SK-N-SH (cell line): ENCODE measurements around the gene SMCHD1. TPM values are rescaled to one million over a fixed set of nuclear protein-coding genes. Genes with fewer than 3 reads are reported as not detected.

Experiments
- CTCF ChIA-PET: fragments of 300-600, 350-600 bp; formaldehyde crosslinking; extraction: SDS; loops from one replicate; lab custom pipeline; 2021; lab: Yijun Ruan, JAX
- POLR2A ChIA-PET: fragments of 350-600 bp; sonication (Branson Sonifier 250); formaldehyde crosslinking; extraction: SDS; loops from one replicate; lab custom pipeline; 2020; ENCODE audit warnings: antibody characterized with exemption, inconsistent platforms; lab: Yijun Ruan, JAX
- DNase-seq: peaks from one replicate; pipeline ENCODE4 v3.0.0; 2012
- H2AFZ ChIP-seq: fragments of 200-600 bp; sonication (generic); 2 replicates; pipeline ENCODE4 v1.8.1; 2016; ENCODE audit warnings: antibody characterized with exemption, mild to moderate bottlenecking, low read depth
- H3F3A ChIP-seq: fragments of 200-600 bp; sonication (generic); replicated peaks from 2 replicates; pipeline ENCODE3; 2016; ENCODE audit warnings: antibody characterized with exemption, mild to moderate bottlenecking; ENCODE audit not compliant: insufficient read depth
- H3K27ac ChIP-seq, 2 experiments: fragments of 200-500 bp in 1 of 2; fragments of 200-600 bp in 1 of 2; sonication (Bioruptor generic) in 1 of 2; sonication (generic), shearing (Covaris generic) in 1 of 2; 2 replicates each; pipeline versions ENCODE4 v1.5.1 to v1.6.1; 2014 to 2016; ENCODE audit warnings: low read depth in 2 of 2, inconsistent platforms in 1 of 2, low read length in 1 of 2, mild to moderate bottlenecking in 1 of 2, mixed read lengths in 1 of 2
- H3K27me3 ChIP-seq: fragments of 200-600 bp; sonication (generic), shearing (Covaris generic); 2 replicates; pipeline ENCODE4 v1.6.1; 2016; ENCODE audit warnings: mixed run types; ENCODE audit not compliant: insufficient read depth
- H3K36me3 ChIP-seq, 2 experiments: fragments of 200-500 bp in 1 of 2; fragments of 200-600 bp in 1 of 2; sonication (Bioruptor generic) in 1 of 2; sonication (generic) in 1 of 2; replicated peaks in 1 of 2; 2 replicates each; pipeline versions ENCODE3 to v1.5.1; 2014 to 2016; ENCODE audit warnings: low read length in 1 of 2, mild to moderate bottlenecking in 1 of 2; ENCODE audit not compliant: insufficient read depth in 2 of 2, control insufficient read depth in 1 of 2
- H3K4me1 ChIP-seq, 2 experiments: fragments of 200-500 bp in 1 of 2; fragments of 200-600 bp in 1 of 2; sonication (Bioruptor generic) in 1 of 2; sonication (generic), shearing (Covaris generic) in 1 of 2; 2 replicates each; pipeline versions ENCODE4 v1.5.1 to v1.6.1; 2014 to 2016; ENCODE audit warnings: low read depth in 1 of 2, low read length in 1 of 2, mixed run types in 1 of 2; ENCODE audit not compliant: insufficient read depth in 2 of 2, control insufficient read depth in 1 of 2
- H3K4me2 ChIP-seq: fragments of 200-600 bp; sonication (generic), shearing (Covaris generic); 2 replicates; pipeline ENCODE4 v1.6.1; 2017; ENCODE audit warnings: mixed run types
- H3K4me3 ChIP-seq, 2 experiments: fragments of 200-500 bp in 1 of 2; fragments of 200-600 bp in 1 of 2; sonication (Bioruptor generic) in 1 of 2; sonication (generic), shearing (Covaris generic) in 1 of 2; 2 replicates each; pipeline versions ENCODE4 v1.5.1 to v1.8.1; 2014 to 2016; ENCODE audit warnings: low read depth in 2 of 2, inconsistent platforms in 1 of 2, low read length in 1 of 2, mild to moderate bottlenecking in 1 of 2, mixed read lengths in 1 of 2, moderate library complexity in 1 of 2
- H3K79me2 ChIP-seq: fragments of 200-600 bp; sonication (generic); 2 replicates; pipeline ENCODE4 v1.8.1; 2017; ENCODE audit warnings: mild to moderate bottlenecking; ENCODE audit not compliant: insufficient read depth
- H3K9ac ChIP-seq: fragments of 200-600 bp; sonication (generic); 2 replicates; pipeline ENCODE4 v1.6.1; 2017; ENCODE audit warnings: mixed run types
- H3K9me2 ChIP-seq: fragments of 200-600 bp; sonication (generic); 2 replicates; pipeline ENCODE4 v1.6.1; 2017; ENCODE audit warnings: mixed run types
- H3K9me3 ChIP-seq: fragments of 200-600 bp; sonication (generic); 2 replicates; pipeline ENCODE4 v1.6.1; 2017; ENCODE audit warnings: mixed run types, mild to moderate bottlenecking, moderate library complexity
- H4K20me1 ChIP-seq: fragments of 200-600 bp; sonication (generic); 2 replicates; pipeline ENCODE4 v1.6.1; 2017; ENCODE audit warnings: mild to moderate bottlenecking, mixed run types; ENCODE audit not compliant: insufficient read depth
- ELF1 ChIP-seq: IDR thresholded peaks from 2 replicates; pipeline ENCODE4 v1.4.0; 2012
- EZH2phosphoT487 ChIP-seq: fragments of 200-600 bp; sonication (generic); IDR thresholded peaks from 2 replicates; pipeline ENCODE4 v1.6.1; 2017; ENCODE audit warnings: low read depth, mixed run types, mild to moderate bottlenecking, antibody characterized with exemption, moderate library complexity, borderline replicate concordance
- FOSL2 ChIP-seq: IDR thresholded peaks from 2 replicates; pipeline ENCODE4 v1.4.0; 2012; ENCODE audit warnings: low read depth, mild to moderate bottlenecking, moderate library complexity, borderline replicate concordance
- FOXJ3 ChIP-seq: sonication (generic); formaldehyde crosslinking; IDR thresholded peaks from 2 replicates; pipeline ENCODE4 v1.5.1; 2020; ENCODE audit warnings: mild to moderate bottlenecking, missing genetic modification reagents
- GABPA ChIP-seq: IDR thresholded peaks from 2 replicates; pipeline ENCODE4 v1.4.0; 2012; ENCODE audit warnings: low read depth, mild to moderate bottlenecking
- IRF3 ChIP-seq: fragments of 150-350 bp; IDR thresholded peaks from 2 replicates; pipeline ENCODE4 v1.6.1; 2016; ENCODE audit warnings: mild to moderate bottlenecking, low read depth, low read length
- JUND ChIP-seq: IDR thresholded peaks from 2 replicates; pipeline ENCODE4 v1.4.0; 2012
- MXI1 ChIP-seq: IDR thresholded peaks from 2 replicates; pipeline ENCODE4 v1.6.1; 2012; ENCODE audit warnings: mild to moderate bottlenecking, low read depth, low read length, improper control_type of control experiment
- NFIC ChIP-seq: IDR thresholded peaks from 2 replicates; pipeline ENCODE4 v1.4.0; 2012; ENCODE audit warnings: borderline replicate concordance
- NRF1 ChIP-seq: IDR thresholded peaks from 2 replicates; pipeline ENCODE4 v1.6.1; 2012; ENCODE audit warnings: low read depth, mild to moderate bottlenecking, low read length
- PBX3 ChIP-seq: IDR thresholded peaks from 2 replicates; pipeline ENCODE4; 2012
- RFX5 ChIP-seq: IDR thresholded peaks from 2 replicates; pipeline ENCODE4 v1.6.1; 2012; ENCODE audit warnings: mild to moderate bottlenecking, improper control_type of control experiment, low read length
- RXRA ChIP-seq: IDR thresholded peaks from 2 replicates; pipeline ENCODE4 v1.4.0; 2012; ENCODE audit warnings: low read depth, mild to moderate bottlenecking, borderline replicate concordance
- USF1 ChIP-seq: IDR thresholded peaks from 2 replicates; pipeline ENCODE4 v1.4.0; 2012; ENCODE audit warnings: low read depth, borderline replicate concordance
- YY1 ChIP-seq: IDR thresholded peaks from 2 replicates; pipeline ENCODE4 v1.4.0; 2012; ENCODE audit warnings: low read depth, mild to moderate bottlenecking
- WGBS: methylation state at CpG from one replicate; pipeline ENCODE4 v1.1.6; 2017; ENCODE audit warnings: low lambda C conversion rate; 5-methylcytosine and 5-hydroxymethylcytosine counted together
- polyA plus RNA-seq, 3 experiments: library from polyadenylated mRNA; depleted of rRNA; stranded (reverse); fragments of >200 nt; gene quantifications; 2 replicates each; pipeline ENCODE4 v1.2.3, GENCODE V29; 2012
- TF ChIP-seq, protein P1 (sequence below): fragments of 150-350 bp; IDR thresholded peaks from 2 replicates; pipeline ENCODE4 v1.6.1; 2017; ENCODE audit warnings: antibody characterized with exemption, low read length, low read depth, borderline replicate concordance
- TF ChIP-seq, protein P2 (sequence below): fragments of 200-600 bp; sonication (generic); IDR thresholded peaks from 2 replicates; pipeline ENCODE4 v1.6.1; 2017; ENCODE audit warnings: antibody characterized with exemption, mild to moderate bottlenecking, moderate library complexity

The SMCHD1 gene
- polyA plus RNA-seq, 1 of the 3 experiments (the other 2 are of a cell fraction) = 8.9 TPM

GRCh38 chr18:2699001-2699400 is 43.5 kb downstream of the SMCHD1 start (continued):
- TF ChIP-seq RXRA (no peak), FOSL2 (no peak), FOXJ3 (CRISPR knock-in tag) (no peak)
- TF ChIP-seq, all 33 proteins: peak for 0

- Histone ChIP-seq H3K4me1 (no peaks in the 10 kb centered on the region; a peak in 1 of 4 replicates), H3K79me2 (no peaks in the 10 kb centered on the region; the same call in 1 of the 2 replicates), H4K20me1 (no peaks in the 10 kb centered on the region), H3K9me3 (no peaks in the 10 kb centered on the region), H3K4me2 (no peak overlapping the region), H3F3A (peaks cover 15% of the 10 kb centered on the region), H3K27ac (no peak overlapping the region)
- POLR2A ChIA-PET = no interaction called here
- no peak for TF ChIP-seq JUND
- no peak for TF ChIP-seq ELF1
- TF ChIP-seq USF1 = no peak
- TF ChIP-seq NFIC = no peak
- TF ChIP-seq EZH2phosphoT487 = no peak
- TF ChIP-seq FOSL2 = no peak
- no peak for TF ChIP-seq YY1
- TF ChIP-seq PBX3 = no peak
- TF ChIP-seq, protein P1, sequence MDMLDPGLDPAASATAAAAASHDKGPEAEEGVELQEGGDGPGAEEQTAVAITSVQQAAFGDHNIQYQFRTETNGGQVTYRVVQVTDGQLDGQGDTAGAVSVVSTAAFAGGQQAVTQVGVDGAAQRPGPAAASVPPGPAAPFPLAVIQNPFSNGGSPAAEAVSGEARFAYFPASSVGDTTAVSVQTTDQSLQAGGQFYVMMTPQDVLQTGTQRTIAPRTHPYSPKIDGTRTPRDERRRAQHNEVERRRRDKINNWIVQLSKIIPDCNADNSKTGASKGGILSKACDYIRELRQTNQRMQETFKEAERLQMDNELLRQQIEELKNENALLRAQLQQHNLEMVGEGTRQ = no peak
- TF ChIP-seq, all 33 proteins: peak for 0
- Histone ChIP-seq H3K36me3 (peaks cover 86 to 89% of the 10 kb centered on the region in 2 experiments), H3K27me3 (no peaks in the 10 kb centered on the region), H2AFZ (no peak overlapping the region), H3K4me3 (no peak overlapping the region), H3K9me2 (no peaks in the 10 kb centered on the region), H3K9ac (no peak overlapping the region)
- CTCF ChIA-PET = interaction anchor here (0.9 kb wide), 1 partner anchor 11 kb away, joined by 4 read pairs; no protein-coding TSS in a partner anchor
- 95% methylated on average over 2 of the region's 2 CpGs for WGBS
- no peak for DNase-seq
Measured at GRCh38 chr18:2704541-2704940, 49.0 kb downstream of the SMCHD1 start.

- no peak for DNase-seq
- H3K4me1 ChIP-seq = no peaks in the 10 kb centered on the region; a peak in 1 of 4 replicates
- no peak for TF ChIP-seq GABPA
- TF ChIP-seq USF1 = no peak
- TF ChIP-seq, protein P1 = no peak
- TF ChIP-seq FOXJ3 (CRISPR knock-in tag) = no peak
- TF ChIP-seq RFX5 = no peak
- TF ChIP-seq, protein P2, sequence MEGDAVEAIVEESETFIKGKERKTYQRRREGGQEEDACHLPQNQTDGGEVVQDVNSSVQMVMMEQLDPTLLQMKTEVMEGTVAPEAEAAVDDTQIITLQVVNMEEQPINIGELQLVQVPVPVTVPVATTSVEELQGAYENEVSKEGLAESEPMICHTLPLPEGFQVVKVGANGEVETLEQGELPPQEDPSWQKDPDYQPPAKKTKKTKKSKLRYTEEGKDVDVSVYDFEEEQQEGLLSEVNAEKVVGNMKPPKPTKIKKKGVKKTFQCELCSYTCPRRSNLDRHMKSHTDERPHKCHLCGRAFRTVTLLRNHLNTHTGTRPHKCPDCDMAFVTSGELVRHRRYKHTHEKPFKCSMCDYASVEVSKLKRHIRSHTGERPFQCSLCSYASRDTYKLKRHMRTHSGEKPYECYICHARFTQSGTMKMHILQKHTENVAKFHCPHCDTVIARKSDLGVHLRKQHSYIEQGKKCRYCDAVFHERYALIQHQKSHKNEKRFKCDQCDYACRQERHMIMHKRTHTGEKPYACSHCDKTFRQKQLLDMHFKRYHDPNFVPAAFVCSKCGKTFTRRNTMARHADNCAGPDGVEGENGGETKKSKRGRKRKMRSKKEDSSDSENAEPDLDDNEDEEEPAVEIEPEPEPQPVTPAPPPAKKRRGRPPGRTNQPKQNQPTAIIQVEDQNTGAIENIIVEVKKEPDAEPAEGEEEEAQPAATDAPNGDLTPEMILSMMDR = no peak
- no peak for TF ChIP-seq FOSL2
- no peak for TF ChIP-seq ELF1
- no peak for TF ChIP-seq NFIC
- no peak for TF ChIP-seq IRF3
- no peak for TF ChIP-seq JUND
- TF ChIP-seq MXI1 = no peak
- no peak for TF ChIP-seq NRF1
Measured at GRCh38 chr18:2706903-2707302, 51.4 kb downstream of the SMCHD1 start.

More at GRCh38 chr18:2706903-2707302, 51.4 kb downstream of the SMCHD1 start:
- Histone ChIP-seq H3K27me3 (no peaks in the 10 kb centered on the region), H3K36me3 (peaks cover 81 to 83% of the 10 kb centered on the region in 2 experiments), H3K27ac (no peak overlapping the region), H3F3A (peaks cover 15% of the 10 kb centered on the region), H3K9ac (no peak overlapping the region), H3K9me3 (no peaks in the 10 kb centered on the region), H3K79me2 (peaks cover 5% of the 10 kb centered on the region), H3K9me2 (no peaks in the 10 kb centered on the region), H3K4me2 (no peak overlapping the region), H3K4me3 (no peak overlapping the region), H4K20me1 (no peaks in the 10 kb centered on the region), H2AFZ (no peak overlapping the region)
- 96% methylated on average over 6 of the region's 6 CpGs for WGBS
- ChIA-PET POLR2A (no interaction called here), CTCF (interaction anchor here (1.0 kb wide), 1 partner anchor 24 kb away, joined by 3 read pairs; no protein-coding TSS in a partner anchor)
